Mesothelial cell of epicardium (in vitro differentiated cells): Measurements from ENCODE around the gene DNMT1. TPM values are rescaled to one million over a fixed set of nuclear protein-coding genes. Genes with fewer than 3 reads are reported as not detected.
A peak's percentile ranks its signal among the peaks of the same experiment; 100 is the strongest.

Source experiments
- DNase-seq, 2 experiments: peaks; one replicate each; pipeline ENCODE4 v3.0.0; 2021; ENCODE audit warnings: low spot score in 2 of 2; ENCODE audit not compliant: unreplicated experiment in 2 of 2
- H3K27ac Mint-ChIP-seq: 2 replicates; pipeline ENCODE4 v1.8.0; 2021; ENCODE audit warnings: mixed read lengths
- H3K27me3 Mint-ChIP-seq: 2 replicates; pipeline ENCODE4 v1.8.0; 2021; ENCODE audit warnings: low read depth, mixed read lengths
- H3K36me3 Mint-ChIP-seq: 2 replicates; pipeline ENCODE4 v1.8.0; 2021; ENCODE audit warnings: mixed read lengths
- H3K4me1 Mint-ChIP-seq: 2 replicates; pipeline ENCODE4 v1.8.0; 2021; ENCODE audit warnings: mixed read lengths
- H3K4me3 Mint-ChIP-seq: 2 replicates; pipeline ENCODE4 v1.8.0; 2021; ENCODE audit warnings: mild to moderate bottlenecking, moderate library complexity, mixed read lengths
- H3K9me3 Mint-ChIP-seq: 2 replicates; pipeline ENCODE4 v1.8.0; 2021; ENCODE audit warnings: mixed read lengths
- total RNA-seq: library from RNA; stranded (reverse); gene quantifications from 3 replicates; pipeline ENCODE4 v1.2.1, GENCODE V29; 2021
- TF ChIP-seq, protein P1 (sequence below): fragments of 200-600 bp; sonication (generic); IDR thresholded peaks from one replicate; pipeline ENCODE4 v1.5.0; 2021; ENCODE audit warnings: antibody characterized with exemption; ENCODE audit not compliant: unreplicated experiment

DNMT1 gene
- total RNA-seq, 1 donor from 2014 or later, result 110 TPM

DNA sequence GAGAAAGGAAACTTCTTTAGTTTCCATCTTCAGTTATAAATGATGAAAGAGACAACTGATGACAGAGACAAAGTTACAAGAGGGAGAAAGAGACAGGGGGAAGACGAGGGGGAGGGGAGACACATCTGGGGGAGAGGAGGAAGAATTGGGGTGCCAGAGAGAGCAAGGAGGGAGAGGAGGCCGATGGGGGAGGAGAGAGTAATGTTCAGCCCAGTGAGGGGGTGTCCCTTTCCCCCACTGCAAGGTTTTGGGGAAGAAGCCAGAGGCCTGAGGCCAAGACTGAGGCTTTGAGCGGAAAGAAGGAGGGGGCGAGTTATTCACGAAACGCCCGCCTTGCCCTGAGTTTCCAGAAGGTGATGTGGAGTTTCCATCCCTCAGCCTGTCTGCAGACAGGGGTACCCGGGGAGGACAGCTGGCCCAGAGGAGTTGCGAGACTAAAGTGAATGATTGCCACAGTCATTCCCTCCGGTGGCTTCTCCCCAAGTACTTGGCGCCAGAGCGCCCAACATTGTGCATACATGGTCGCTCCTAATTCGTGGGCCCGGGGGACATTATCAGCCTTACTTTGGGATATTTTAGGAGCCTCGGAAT is 89.1 kb downstream of the DNMT1 start:
- H3K27me3 Mint-ChIP-seq, result peaks cover under 1% of the 10 kb centered on the region
- peak overlapping the region; percentile 85 for H3K4me3 Mint-ChIP-seq
- no peak for DNase-seq
- TF ChIP-seq, protein P1, sequence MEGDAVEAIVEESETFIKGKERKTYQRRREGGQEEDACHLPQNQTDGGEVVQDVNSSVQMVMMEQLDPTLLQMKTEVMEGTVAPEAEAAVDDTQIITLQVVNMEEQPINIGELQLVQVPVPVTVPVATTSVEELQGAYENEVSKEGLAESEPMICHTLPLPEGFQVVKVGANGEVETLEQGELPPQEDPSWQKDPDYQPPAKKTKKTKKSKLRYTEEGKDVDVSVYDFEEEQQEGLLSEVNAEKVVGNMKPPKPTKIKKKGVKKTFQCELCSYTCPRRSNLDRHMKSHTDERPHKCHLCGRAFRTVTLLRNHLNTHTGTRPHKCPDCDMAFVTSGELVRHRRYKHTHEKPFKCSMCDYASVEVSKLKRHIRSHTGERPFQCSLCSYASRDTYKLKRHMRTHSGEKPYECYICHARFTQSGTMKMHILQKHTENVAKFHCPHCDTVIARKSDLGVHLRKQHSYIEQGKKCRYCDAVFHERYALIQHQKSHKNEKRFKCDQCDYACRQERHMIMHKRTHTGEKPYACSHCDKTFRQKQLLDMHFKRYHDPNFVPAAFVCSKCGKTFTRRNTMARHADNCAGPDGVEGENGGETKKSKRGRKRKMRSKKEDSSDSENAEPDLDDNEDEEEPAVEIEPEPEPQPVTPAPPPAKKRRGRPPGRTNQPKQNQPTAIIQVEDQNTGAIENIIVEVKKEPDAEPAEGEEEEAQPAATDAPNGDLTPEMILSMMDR, result no peak
- H3K9me3 Mint-ChIP-seq, result no peaks in the 10 kb centered on the region
- peaks cover 14% of the 10 kb centered on the region for H3K36me3 Mint-ChIP-seq
- H3K27ac Mint-ChIP-seq, result peak overlapping the region; percentile 95
- peaks cover 15% of the 10 kb centered on the region for H3K4me1 Mint-ChIP-seq

DNA sequence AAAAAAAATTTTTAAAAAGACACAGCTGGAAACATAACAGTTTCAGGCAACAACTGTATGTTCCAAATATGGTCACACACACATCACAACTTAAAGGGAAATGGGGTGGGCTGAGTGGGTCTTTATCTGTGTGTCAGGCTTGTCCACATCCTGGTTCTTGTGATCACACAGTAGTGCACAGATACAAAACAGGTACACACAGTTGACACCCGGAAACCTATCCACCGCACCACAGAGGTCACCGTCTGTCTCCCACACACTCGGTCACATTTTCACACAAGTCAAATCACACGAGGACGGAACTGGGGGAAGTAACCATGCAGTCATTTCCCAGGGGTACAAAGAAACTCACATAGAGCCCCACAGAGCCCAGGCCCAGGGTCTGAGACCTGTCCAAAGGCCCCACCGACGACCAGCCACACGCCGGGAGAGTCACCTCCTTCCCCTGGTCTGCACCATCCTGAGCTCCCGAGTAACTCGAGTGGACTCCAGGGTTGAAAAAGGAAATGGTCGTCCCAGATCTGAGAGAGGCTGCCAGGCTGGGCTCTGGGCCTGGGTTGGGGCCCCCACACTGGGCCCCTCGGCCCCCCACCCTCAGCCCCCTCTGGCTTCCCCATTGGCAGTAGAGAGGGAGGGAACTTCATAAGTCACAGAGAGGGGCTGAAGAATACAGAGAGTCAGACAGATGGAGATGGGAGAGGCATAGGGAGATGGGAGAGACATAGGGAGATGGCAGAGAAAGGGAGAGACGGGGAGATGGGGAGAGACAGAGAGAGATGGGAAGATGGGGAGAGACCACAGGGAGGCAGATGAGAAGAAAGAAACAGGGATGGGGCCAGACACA is 89.9 kb downstream of the DNMT1 start:
- H3K27me3 Mint-ChIP-seq, result peaks cover 4% of the 10 kb centered on the region
- TF ChIP-seq, protein P1, result no peak
- H3K9me3 Mint-ChIP-seq, result no peaks in the 10 kb centered on the region
- H3K4me3 Mint-ChIP-seq, result peak overlapping the region; percentile 53
- no peak for DNase-seq
- H3K27ac Mint-ChIP-seq, result peak overlapping the region; percentile 89
- H3K4me1 Mint-ChIP-seq, result peaks cover 15% of the 10 kb centered on the region
- peaks cover 10% of the 10 kb centered on the region for H3K36me3 Mint-ChIP-seq

DNA sequence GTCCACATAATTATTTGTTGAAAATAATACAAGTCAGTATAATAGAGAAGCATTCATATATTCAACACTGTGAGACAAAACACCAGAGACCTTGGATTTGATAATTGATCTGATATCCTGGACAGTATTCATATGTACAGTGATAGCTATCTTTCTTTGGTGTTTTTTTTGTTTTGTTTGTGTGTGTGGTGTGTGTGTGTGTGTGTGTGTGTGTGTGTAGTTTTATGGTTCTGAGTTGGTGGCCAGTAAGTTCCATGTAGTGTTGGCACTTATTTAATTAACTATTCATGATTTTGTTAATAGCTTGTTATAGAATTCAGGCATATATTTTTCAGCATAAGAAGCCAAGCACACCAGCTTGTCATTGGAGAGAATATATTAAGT is 90.6 kb downstream of the DNMT1 start:
- peak overlapping the region; percentile 73 for H3K27ac Mint-ChIP-seq
- H3K4me1 Mint-ChIP-seq, result peaks cover 15% of the 10 kb centered on the region
- no peak for DNase-seq
- H3K9me3 Mint-ChIP-seq, result no peaks in the 10 kb centered on the region
- peaks cover 4% of the 10 kb centered on the region for H3K36me3 Mint-ChIP-seq
- TF ChIP-seq, protein P1, result no peak
- H3K27me3 Mint-ChIP-seq, result peaks cover 7% of the 10 kb centered on the region
- no peak overlapping the region for H3K4me3 Mint-ChIP-seq

DNA sequence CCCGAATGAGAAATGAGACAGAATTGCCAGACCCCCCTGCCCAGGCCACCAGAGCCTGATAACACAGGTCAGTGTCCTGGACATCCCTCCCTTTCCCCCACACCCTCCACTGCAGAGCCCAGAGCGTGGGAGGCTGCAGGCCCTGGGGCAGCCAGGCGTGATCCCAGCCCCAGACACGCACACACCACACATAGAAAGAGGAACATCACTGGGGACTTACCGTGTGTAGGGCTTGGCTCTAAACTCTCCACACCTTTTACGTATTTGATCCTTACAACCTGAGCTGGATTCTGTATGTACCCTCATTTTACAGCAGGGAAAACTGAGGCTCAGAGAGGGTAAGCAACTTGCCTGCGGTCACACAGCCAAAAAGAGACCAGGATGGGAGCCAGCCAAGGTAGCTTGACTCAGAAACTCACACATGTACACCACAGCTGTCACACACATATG is 91.9 kb downstream of the DNMT1 start:
- Mint-ChIP-seq H3K9me3 (no peaks in the 10 kb centered on the region), H3K27me3 (peaks cover 11% of the 10 kb centered on the region), H3K27ac (no peak overlapping the region), H3K4me3 (no peak overlapping the region), H3K36me3 (peaks cover 4% of the 10 kb centered on the region), H3K4me1 (peaks cover 20% of the 10 kb centered on the region)
- TF ChIP-seq, protein P1, result no peak
- DNase-seq, result no peak

DNA sequence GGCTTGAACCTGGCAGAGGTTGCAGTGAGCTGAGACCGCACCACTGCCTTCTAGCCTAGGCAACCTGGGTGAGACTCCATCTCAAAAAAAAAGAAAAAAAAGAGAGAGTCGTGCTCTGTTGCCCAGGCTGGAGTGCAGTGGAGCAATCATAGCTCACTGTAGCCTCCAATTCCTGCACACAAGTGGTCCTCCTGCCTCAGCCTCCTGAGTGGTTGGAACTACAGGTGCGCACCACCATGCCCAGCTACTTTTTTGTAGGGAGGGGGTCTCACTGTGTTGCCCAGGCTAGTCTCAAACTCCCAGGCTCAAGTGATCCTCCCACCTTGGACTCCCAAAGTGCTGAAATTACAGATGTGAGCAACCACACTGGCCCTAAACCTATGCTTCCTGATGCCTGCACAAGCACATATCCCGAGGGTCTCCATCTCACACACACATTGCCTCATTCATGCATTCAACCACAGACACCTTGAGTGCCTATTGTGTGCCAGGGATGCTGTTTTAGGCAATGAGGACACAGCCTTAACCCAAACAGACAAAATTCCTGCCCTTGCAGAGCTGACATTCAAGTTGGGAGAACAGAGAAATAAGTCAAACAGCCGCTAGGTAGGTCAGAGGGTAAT is 94.5 kb downstream of the DNMT1 start:
- Mint-ChIP-seq H3K4me1 (peaks cover 8% of the 10 kb centered on the region), H3K36me3 (no peaks in the 10 kb centered on the region), H3K27ac (no peak overlapping the region), H3K27me3 (peaks cover 15% of the 10 kb centered on the region), H3K9me3 (no peaks in the 10 kb centered on the region), H3K4me3 (no peak overlapping the region)
- TF ChIP-seq, protein P1, result no peak
- DNase-seq, result no peak
